Neural cell (in vitro differentiated cells): ENCODE data around the gene CLIC3. TPM values are rescaled to one million over a fixed set of nuclear protein-coding genes. Genes with fewer than 3 reads are reported as not detected.

ENCODE experiments used
- H2AFZ ChIP-seq: fragments of 200-600, 300-800 bp; sonication (generic), shearing (Covaris generic); 2 replicates; pipeline ENCODE4 v1.6.0; 2014; ENCODE audit warnings: low read depth, mild to moderate bottlenecking, antibody characterized with exemption, low read length, moderate library complexity
- H3F3A ChIP-seq: fragments of 200-600 bp; shearing (Covaris generic); 2 replicates; pipeline ENCODE4 v1.6.1; 2016; ENCODE audit warnings: mild to moderate bottlenecking, moderate library complexity, mixed read lengths, antibody characterized with exemption, low read length; ENCODE audit not compliant: insufficient read depth, poor library complexity, severe bottlenecking
- H3K27ac ChIP-seq: fragments of 200-600, 300-800 bp; sonication (generic), shearing (Covaris generic); 2 replicates; pipeline ENCODE4 v1.5.1; 2014; ENCODE audit warnings: mild to moderate bottlenecking, low read length, moderate library complexity
- H3K27me3 ChIP-seq: fragments of 300-800, 200-600 bp; sonication (generic), shearing (Covaris generic); 2 replicates; pipeline ENCODE4 v1.6.0; 2014; ENCODE audit warnings: mild to moderate bottlenecking, low read depth, low read length, moderate library complexity; ENCODE audit not compliant: insufficient read depth
- H3K36me3 ChIP-seq: fragments of 300-800, 200-600 bp; sonication (generic), shearing (Covaris generic); 2 replicates; pipeline ENCODE4 v1.5.1; 2014; ENCODE audit warnings: mild to moderate bottlenecking, antibody characterized with exemption, low read length, moderate library complexity; ENCODE audit not compliant: insufficient read depth
- H3K4me2 ChIP-seq: fragments of 300-800, 200-600 bp; sonication (generic), shearing (Covaris generic); 2 replicates; pipeline ENCODE4 v1.6.0; 2014; ENCODE audit warnings: mild to moderate bottlenecking, low read length
- H3K4me3 ChIP-seq: fragments of 300-800, 200-600 bp; sonication (generic), shearing (Covaris generic); 2 replicates; pipeline ENCODE4 v1.5.1; 2014; ENCODE audit warnings: mild to moderate bottlenecking, low read length, moderate library complexity
- H3K79me2 ChIP-seq: fragments of 200-600 bp; shearing (Covaris generic); replicated peaks from 2 replicates; pipeline ENCODE4 v1.6.0; 2014; ENCODE audit warnings: mild to moderate bottlenecking, low read length, moderate library complexity; ENCODE audit not compliant: insufficient read depth
- H3K9ac ChIP-seq: fragments of 300-800, 200-600 bp; sonication (generic), shearing (Covaris generic); 2 replicates; pipeline ENCODE4 v1.6.1; 2016; ENCODE audit warnings: mild to moderate bottlenecking, low read length, mixed read lengths
- H3K9me2 ChIP-seq: fragments of 200-600 bp; shearing (Covaris generic); 2 replicates; pipeline ENCODE4 v1.6.1; 2016; ENCODE audit warnings: mild to moderate bottlenecking, low read length, mixed read lengths; ENCODE audit not compliant: insufficient read depth
- H3K9me3 ChIP-seq: fragments of 200-600, 300-800 bp; sonication (generic), shearing (Covaris generic); 2 replicates; pipeline ENCODE4 v1.6.1; 2016; ENCODE audit warnings: mild to moderate bottlenecking, mixed run types, low read length, moderate library complexity, mixed read lengths
- H4K20me1 ChIP-seq: fragments of 200-600 bp; shearing (Covaris generic); 2 replicates; pipeline ENCODE4 v1.6.1; 2016; ENCODE audit warnings: mild to moderate bottlenecking, mixed run types; ENCODE audit not compliant: insufficient read depth
- EP300 ChIP-seq: fragments of 450-650 bp; conservative IDR thresholded peaks from 2 replicates; pipeline ENCODE4 v1.6.1; 2014; ENCODE audit warnings: antibody characterized with exemption, mild to moderate bottlenecking, moderate library complexity; ENCODE audit not compliant: poor library complexity, severe bottlenecking
- EZH2 ChIP-seq: fragments of 200-600, 300-800 bp; shearing (Covaris generic), sonication (generic); IDR thresholded peaks from 2 replicates; pipeline ENCODE4 v1.6.1; 2014; ENCODE audit warnings: antibody characterized with exemption, low read length, borderline replicate concordance, mild to moderate bottlenecking; ENCODE audit not compliant: insufficient read depth, poor library complexity, severe bottlenecking
- MXI1 ChIP-seq: fragments of 450-650 bp; conservative IDR thresholded peaks from 2 replicates; pipeline ENCODE4 v1.6.1; 2014; ENCODE audit warnings: antibody characterized with exemption, mild to moderate bottlenecking; ENCODE audit not compliant: poor library complexity, severe bottlenecking
- POLR2AphosphoS5 ChIP-seq: IDR thresholded peaks from 2 replicates; pipeline ENCODE4 v1.6.1; 2012
- RAD21 ChIP-seq: fragments of 450-650 bp; conservative IDR thresholded peaks from 2 replicates; pipeline ENCODE4 v1.6.1; 2014; ENCODE audit warnings: antibody characterized with exemption, mild to moderate bottlenecking, moderate library complexity
- SMC3 ChIP-seq: fragments of 450-650 bp; conservative IDR thresholded peaks from 2 replicates; pipeline ENCODE4 v1.6.1; 2014; ENCODE audit warnings: antibody characterized with exemption, mild to moderate bottlenecking, moderate library complexity; ENCODE audit not compliant: poor library complexity
- TAF1 ChIP-seq: IDR thresholded peaks from 2 replicates; pipeline ENCODE4 v1.6.1; 2012; ENCODE audit warnings: low read depth
- polyA plus RNA-seq: library from polyadenylated mRNA; depleted of rRNA; stranded (reverse); fragments of >200 nt; gene quantifications from 2 replicates; pipeline ENCODE4 v1.2.3, GENCODE V29; 2014
- TF ChIP-seq, protein P1 (sequence below): IDR thresholded peaks from 2 replicates; pipeline ENCODE4 v1.6.1; 2012; ENCODE audit warnings: borderline replicate concordance
- TF ChIP-seq, protein P2 (sequence below): fragments of 450-650 bp; IDR thresholded peaks from 2 replicates; pipeline ENCODE4 v1.5.1; 2014; ENCODE audit warnings: antibody characterized with exemption, mild to moderate bottlenecking, moderate library complexity; ENCODE audit not compliant: poor library complexity, severe bottlenecking

CLIC3 gene
- polyA plus RNA-seq, 1 donor from 2014 or later = not detected

DNA sequence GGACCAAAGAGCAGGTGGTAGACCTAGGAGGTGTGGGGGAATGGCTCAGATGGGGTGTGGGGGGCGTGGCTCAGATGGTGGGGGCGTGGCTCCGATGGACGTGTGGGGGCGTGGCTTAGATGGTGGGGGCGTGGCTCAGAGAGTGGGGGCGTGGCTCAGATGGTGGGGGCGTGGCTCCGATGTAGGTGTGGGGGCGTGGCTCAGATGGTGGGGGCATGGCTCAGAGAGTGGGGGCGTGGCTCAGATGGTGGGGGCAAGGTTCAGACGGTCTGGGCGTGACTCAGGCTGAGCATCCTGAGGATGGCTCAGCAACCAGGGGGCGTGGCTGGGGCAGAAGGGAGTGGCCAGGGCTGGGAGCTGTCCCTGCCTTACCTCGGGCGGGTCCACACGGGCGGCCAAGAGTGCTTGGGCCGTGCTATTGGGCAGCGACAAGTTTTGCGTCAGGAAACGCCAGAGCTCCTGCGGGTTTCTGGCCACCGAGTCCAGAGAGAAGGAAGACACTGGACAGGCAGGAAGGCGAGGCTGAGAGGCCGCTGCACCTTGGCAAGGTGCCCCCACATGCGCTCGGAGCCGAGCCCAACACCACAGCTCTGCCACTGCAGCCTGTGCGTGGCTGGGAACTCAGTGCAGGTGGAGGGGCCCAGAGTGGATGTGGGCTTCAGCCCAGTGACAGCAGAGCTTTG lies 25.8 kb upstream of the CLIC3 start:
- Histone ChIP-seq H3K9me2 (no peaks in the 10 kb centered on the region), H3K4me2 (no peak overlapping the region), H3K27me3 (no peaks in the 10 kb centered on the region), H2AFZ (no peak overlapping the region), H3K9ac (no peak overlapping the region), H3K4me3 (no peak overlapping the region), H4K20me1 (no peaks in the 10 kb centered on the region), H3K27ac (no peak overlapping the region), H3K9me3 (no peaks in the 10 kb centered on the region), H3F3A (no peaks in the 10 kb centered on the region), H3K36me3 (no peaks in the 10 kb centered on the region), H3K79me2 (peaks cover 1% of the 10 kb centered on the region)
- TF ChIP-seq EZH2 = no peak
- no peak for TF ChIP-seq TAF1
- TF ChIP-seq, protein P1, sequence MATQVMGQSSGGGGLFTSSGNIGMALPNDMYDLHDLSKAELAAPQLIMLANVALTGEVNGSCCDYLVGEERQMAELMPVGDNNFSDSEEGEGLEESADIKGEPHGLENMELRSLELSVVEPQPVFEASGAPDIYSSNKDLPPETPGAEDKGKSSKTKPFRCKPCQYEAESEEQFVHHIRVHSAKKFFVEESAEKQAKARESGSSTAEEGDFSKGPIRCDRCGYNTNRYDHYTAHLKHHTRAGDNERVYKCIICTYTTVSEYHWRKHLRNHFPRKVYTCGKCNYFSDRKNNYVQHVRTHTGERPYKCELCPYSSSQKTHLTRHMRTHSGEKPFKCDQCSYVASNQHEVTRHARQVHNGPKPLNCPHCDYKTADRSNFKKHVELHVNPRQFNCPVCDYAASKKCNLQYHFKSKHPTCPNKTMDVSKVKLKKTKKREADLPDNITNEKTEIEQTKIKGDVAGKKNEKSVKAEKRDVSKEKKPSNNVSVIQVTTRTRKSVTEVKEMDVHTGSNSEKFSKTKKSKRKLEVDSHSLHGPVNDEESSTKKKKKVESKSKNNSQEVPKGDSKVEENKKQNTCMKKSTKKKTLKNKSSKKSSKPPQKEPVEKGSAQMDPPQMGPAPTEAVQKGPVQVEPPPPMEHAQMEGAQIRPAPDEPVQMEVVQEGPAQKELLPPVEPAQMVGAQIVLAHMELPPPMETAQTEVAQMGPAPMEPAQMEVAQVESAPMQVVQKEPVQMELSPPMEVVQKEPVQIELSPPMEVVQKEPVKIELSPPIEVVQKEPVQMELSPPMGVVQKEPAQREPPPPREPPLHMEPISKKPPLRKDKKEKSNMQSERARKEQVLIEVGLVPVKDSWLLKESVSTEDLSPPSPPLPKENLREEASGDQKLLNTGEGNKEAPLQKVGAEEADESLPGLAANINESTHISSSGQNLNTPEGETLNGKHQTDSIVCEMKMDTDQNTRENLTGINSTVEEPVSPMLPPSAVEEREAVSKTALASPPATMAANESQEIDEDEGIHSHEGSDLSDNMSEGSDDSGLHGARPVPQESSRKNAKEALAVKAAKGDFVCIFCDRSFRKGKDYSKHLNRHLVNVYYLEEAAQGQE = no peak
- no peak for TF ChIP-seq EP300
- no peak for TF ChIP-seq SMC3
- TF ChIP-seq, protein P2, sequence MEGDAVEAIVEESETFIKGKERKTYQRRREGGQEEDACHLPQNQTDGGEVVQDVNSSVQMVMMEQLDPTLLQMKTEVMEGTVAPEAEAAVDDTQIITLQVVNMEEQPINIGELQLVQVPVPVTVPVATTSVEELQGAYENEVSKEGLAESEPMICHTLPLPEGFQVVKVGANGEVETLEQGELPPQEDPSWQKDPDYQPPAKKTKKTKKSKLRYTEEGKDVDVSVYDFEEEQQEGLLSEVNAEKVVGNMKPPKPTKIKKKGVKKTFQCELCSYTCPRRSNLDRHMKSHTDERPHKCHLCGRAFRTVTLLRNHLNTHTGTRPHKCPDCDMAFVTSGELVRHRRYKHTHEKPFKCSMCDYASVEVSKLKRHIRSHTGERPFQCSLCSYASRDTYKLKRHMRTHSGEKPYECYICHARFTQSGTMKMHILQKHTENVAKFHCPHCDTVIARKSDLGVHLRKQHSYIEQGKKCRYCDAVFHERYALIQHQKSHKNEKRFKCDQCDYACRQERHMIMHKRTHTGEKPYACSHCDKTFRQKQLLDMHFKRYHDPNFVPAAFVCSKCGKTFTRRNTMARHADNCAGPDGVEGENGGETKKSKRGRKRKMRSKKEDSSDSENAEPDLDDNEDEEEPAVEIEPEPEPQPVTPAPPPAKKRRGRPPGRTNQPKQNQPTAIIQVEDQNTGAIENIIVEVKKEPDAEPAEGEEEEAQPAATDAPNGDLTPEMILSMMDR = no peak
- no peak for TF ChIP-seq POLR2AphosphoS5
- TF ChIP-seq MXI1 = no peak
- no peak for TF ChIP-seq RAD21

DNA sequence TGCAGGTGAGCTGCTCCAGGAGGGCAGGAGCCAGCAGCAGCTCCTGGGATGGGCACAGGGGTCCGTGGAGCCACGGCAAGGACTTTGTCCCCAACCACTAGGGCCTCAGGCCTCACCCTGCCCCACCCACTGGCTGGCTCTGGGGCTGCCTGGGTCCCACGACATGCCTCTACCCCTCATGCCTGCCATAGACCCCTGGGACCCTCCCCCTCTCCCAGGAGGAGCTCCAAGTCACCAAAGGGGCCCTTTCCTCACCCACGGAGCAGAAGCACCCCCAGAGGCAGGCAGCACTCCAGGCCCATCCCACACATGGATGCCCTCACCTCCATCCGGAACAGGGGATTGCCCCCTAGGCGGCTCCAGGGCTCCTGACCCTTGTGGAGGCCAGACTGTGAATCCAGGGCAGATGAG lies 25.2 kb upstream of the CLIC3 start:
- no peak overlapping the region for H3K27ac ChIP-seq
- TF ChIP-seq EZH2 (no peak), POLR2AphosphoS5 (no peak), MXI1 (no peak), TAF1 (no peak), RAD21 (no peak), EP300 (no peak), SMC3 (no peak)
- TF ChIP-seq, protein P2 = no peak
- TF ChIP-seq, protein P1 = no peak
- no peaks in the 10 kb centered on the region for H3F3A ChIP-seq
- no peaks in the 10 kb centered on the region for H3K9me2 ChIP-seq
- H2AFZ ChIP-seq = no peak overlapping the region
- H3K4me3 ChIP-seq = no peak overlapping the region
- no peaks in the 10 kb centered on the region for H3K79me2 ChIP-seq
- no peaks in the 10 kb centered on the region for H4K20me1 ChIP-seq
- no peak overlapping the region for H3K4me2 ChIP-seq
- no peaks in the 10 kb centered on the region for H3K27me3 ChIP-seq
- H3K9me3 ChIP-seq = no peaks in the 10 kb centered on the region
- peaks cover 4% of the 10 kb centered on the region for H3K36me3 ChIP-seq
- H3K9ac ChIP-seq = no peak overlapping the region
